Panc1 (cell line): ENCODE measurements around the gene TCF3. TPM values are rescaled to one million over a fixed set of nuclear protein-coding genes. Genes with fewer than 3 reads are reported as not detected.

ENCODE experiments used
- ATAC-seq: fragments of 200-7000 bp; cut with Tn5 transposase; 2 replicates; pipeline ENCODE4 v1.9.1; 2020; ENCODE audit warnings: mild to moderate bottlenecking, moderate library complexity
- BruUV-seq: library from RNA; stranded (reverse); fragments of 400-500 nt; replicated peaks from 2 replicates; lab custom pipeline; 2021; lab: Mats Ljungman, UMichigan
- CTCF ChIA-PET: fragments of 300-600 bp; sonication (Branson Sonifier 250); formaldehyde crosslinking; loops from one replicate; lab custom pipeline; 2022; ENCODE audit warnings: antibody characterized with exemption; lab: Charles Lee
- POLR2A ChIA-PET: fragments of 300-600 bp; sonication (Branson Sonifier 250); formaldehyde crosslinking; loops from one replicate; lab custom pipeline; 2022; ENCODE audit warnings: antibody characterized with exemption; lab: Charles Lee
- DNase-seq: peaks from one replicate; pipeline ENCODE4 v3.0.0-alpha.2; 2010; ENCODE audit warnings: low read depth, low spot score
- H3K27ac ChIP-seq: 2 replicates; pipeline ENCODE4 v1.5.1; 2011; ENCODE audit warnings: mild to moderate bottlenecking, low read length, inconsistent platforms
- H3K27me3 ChIP-seq: fragments of 200-500 bp; sonication (Bioruptor generic); 2 replicates; pipeline ENCODE4 v1.6.0; 2014; ENCODE audit warnings: low read length, inconsistent platforms; ENCODE audit not compliant: control insufficient read depth, insufficient read depth
- H3K36me3 ChIP-seq: fragments of 200-500 bp; sonication (Bioruptor generic); 2 replicates; pipeline ENCODE4 v1.5.1; 2014; ENCODE audit warnings: inconsistent platforms, mild to moderate bottlenecking, low read length, moderate library complexity; ENCODE audit not compliant: control insufficient read depth, insufficient read depth
- H3K4me1 ChIP-seq: 2 replicates; pipeline ENCODE4 v1.5.1; 2011; ENCODE audit warnings: inconsistent platforms, mild to moderate bottlenecking, low read length, moderate library complexity; ENCODE audit not compliant: control insufficient read depth, insufficient read depth
- H3K4me3 ChIP-seq, 2 experiments: 2 replicates each; pipeline ENCODE4 v1.5.1; 2011 to 2012; ENCODE audit warnings: low read depth in 2 of 2, low read length in 2 of 2, mild to moderate bottlenecking in 2 of 2, inconsistent platforms in 1 of 2, moderate library complexity in 1 of 2
- H3K9me3 ChIP-seq: fragments of 200-500 bp; sonication (Bioruptor generic); 2 replicates; pipeline ENCODE4 v1.5.1; 2014; ENCODE audit warnings: low read depth, mild to moderate bottlenecking, inconsistent platforms, low read length, moderate library complexity; ENCODE audit not compliant: control insufficient read depth, insufficient read depth
- CTCF ChIP-seq: fragments of 450-650 bp; IDR thresholded peaks from 2 replicates; pipeline ENCODE4 v1.5.1; 2017; ENCODE audit warnings: mild to moderate bottlenecking
- POLR2AphosphoS5 ChIP-seq: IDR thresholded peaks from 2 replicates; pipeline ENCODE4 v1.6.1; 2012; ENCODE audit warnings: mild to moderate bottlenecking, low read depth, low read length, moderate library complexity
- REST ChIP-seq, 2 experiments: IDR thresholded peaks; 2 replicates each; pipeline ENCODE4 v1.6.1; 2011 to 2012; ENCODE audit warnings: low read depth in 2 of 2, control low read depth in 1 of 2, low read length in 1 of 2, mild to moderate bottlenecking in 1 of 2, moderate library complexity in 1 of 2; ENCODE audit not compliant: insufficient read depth in 1 of 2
- SIN3A ChIP-seq: IDR thresholded peaks from 2 replicates; pipeline ENCODE4 v1.6.1; 2012; ENCODE audit warnings: low read depth, mild to moderate bottlenecking, low read length, moderate library complexity, borderline replicate concordance; ENCODE audit not compliant: insufficient read depth
- TCF7L2 ChIP-seq: IDR thresholded peaks from 2 replicates; pipeline ENCODE4 v1.6.1; 2011; ENCODE audit warnings: mild to moderate bottlenecking, low read depth, low read length, inconsistent platforms
- in situ Hi-C: cut with HindIII; loops from 2 replicates; pipeline ENCODE4 v1.10.0; 2016; ENCODE audit warnings: low sequenced_read_pairs, low pct_unique_long_range_greater_than_20kb
- intact Hi-C: fragments of 100-400 bp; cut with micrococcal nuclease; formaldehyde crosslinking; loops from one replicate; pipeline ENCODE4 v1.10.0; 2022; ENCODE audit not compliant: unreplicated experiment
- total RNA-seq: library from RNA; stranded (reverse); gene quantifications from one replicate; pipeline ENCODE4 v1.2.1, GENCODE V29; 2021; ENCODE audit not compliant: unreplicated experiment

The TCF3 gene
- total RNA-seq, 1 experiment from 2014 or later, result 175 TPM

- no TSS peak for BruUV-seq
- H3K4me1 ChIP-seq, result no peaks in the 10 kb centered on the region
- no peak for TF ChIP-seq POLR2AphosphoS5
- no peak for TF ChIP-seq SIN3A
- TF ChIP-seq CTCF, result no peak
- H3K27me3 ChIP-seq, result no peaks in the 10 kb centered on the region
- CTCF ChIA-PET, result no interaction called here
- no peak overlapping the region for H3K4me3 ChIP-seq
- in situ Hi-C loops, result no loop called here
- intact Hi-C loops, result no loop called here
- DNase-seq (no peak), ATAC-seq (no peak)
- H3K27ac ChIP-seq, result no peak overlapping the region
- POLR2A ChIA-PET, result no interaction called here
- H3K9me3 ChIP-seq, result no peaks in the 10 kb centered on the region
- H3K36me3 ChIP-seq, result no peaks in the 10 kb centered on the region
Measured at GRCh38 chr19:1630811-1631210, 21.6 kb downstream of the TCF3 start.

- TF ChIP-seq TCF7L2 (no peak), REST (IDR thresholded peaks at IDR 0.05; ENCODE audit: insufficient read depth in 1 of 2, low read depth in 2 of 2, low read length in 1 of 2) (no peak), CTCF (no peak), POLR2AphosphoS5 (no peak), SIN3A (no peak)
- Histone ChIP-seq H3K36me3 (no peaks in the 10 kb centered on the region), H3K9me3 (no peaks in the 10 kb centered on the region), H3K27me3 (no peaks in the 10 kb centered on the region), H3K4me3 (no peak overlapping the region), H3K27ac (no peak overlapping the region), H3K4me1 (no peaks in the 10 kb centered on the region)
- no peak for ATAC-seq
- BruUV-seq, result no TSS peak
- in situ Hi-C loops, result no loop called here
- DNase-seq, result no peak
- intact Hi-C loops, result no loop called here
- CTCF ChIA-PET, result no interaction called here
- POLR2A ChIA-PET, result no interaction called here
Measured at GRCh38 chr19:1630012-1630411, 22.4 kb downstream of the TCF3 start.
